Measurements from ENCODE around the gene CPD.

- TF ChIP-seq GATA2 (IDR thresholded peaks at IDR 0.05; ENCODE audit: low read depth, low read length): no peak
- TF ChIP-seq GATA3 (IDR thresholded peaks at IDR 0.05; ENCODE audit: low read depth, low read length): no peak
These were observed 37.8 kb upstream of the CPD start for GRCh38 chr17:30340801-30341356.
